IMR-90 (cell line): ENCODE results near the gene CITED2. TPM values are rescaled to one million over a fixed set of nuclear protein-coding genes. Genes with fewer than 3 reads are reported as not detected.

Experiments
- ATAC-seq: fragments of 200-7000 bp; cut with Tn5 transposase; 2 replicates; pipeline ENCODE4 v1.9.1; 2020; ENCODE audit warnings: low read depth, mild to moderate bottlenecking, moderate library complexity
- BruUV-seq: library from RNA; stranded (reverse); fragments of 400-500 nt; replicated peaks from 2 replicates; lab custom pipeline; 2021; lab: Mats Ljungman, UMichigan
- CTCF ChIA-PET: fragments of 300-600 bp; formaldehyde crosslinking; extraction: SDS; loops from one replicate; lab custom pipeline; 2021; ENCODE audit warnings: antibody characterized with exemption; lab: Yijun Ruan, JAX
- POLR2A ChIA-PET: fragments of 300-600 bp; sonication (Branson Sonifier 250); formaldehyde crosslinking; loops from one replicate; lab custom pipeline; 2022; ENCODE audit warnings: antibody characterized with exemption; ENCODE audit not compliant: unreplicated experiment; lab: Charles Lee
- DNase-seq: peaks from one replicate; pipeline ENCODE4 v3.0.0; 2013
- H2AFZ ChIP-seq: replicated peaks from 2 replicates; pipeline ENCODE3; 2013; ENCODE audit warnings: low read length, mild to moderate bottlenecking; ENCODE audit not compliant: poor library complexity
- H2AK5ac ChIP-seq: 2 replicates; pipeline ENCODE4 v1.6.1; 2013; ENCODE audit warnings: low read depth, low read length, inconsistent platforms
- H2AK9ac ChIP-seq: replicated peaks from 2 replicates; pipeline ENCODE3; 2013; ENCODE audit warnings: mild to moderate bottlenecking, low read depth, low read length, moderate library complexity; ENCODE audit not compliant: poor library complexity
- H2BK120ac ChIP-seq: 2 replicates; pipeline ENCODE4 v1.6.1; 2013; ENCODE audit warnings: low read depth, low read length, inconsistent platforms
- H2BK15ac ChIP-seq: 3 replicates; pipeline ENCODE4 v1.6.1; 2013; ENCODE audit warnings: low read depth, low read length, inconsistent platforms
- H2BK20ac ChIP-seq: 2 replicates; pipeline ENCODE4 v1.6.1; 2013; ENCODE audit warnings: low read depth, mild to moderate bottlenecking, inconsistent platforms, low read length, moderate library complexity
- H2BK5ac ChIP-seq: 2 replicates; pipeline ENCODE4 v1.6.1; 2013; ENCODE audit warnings: mild to moderate bottlenecking, low read depth, low read length, inconsistent platforms; ENCODE audit not compliant: poor library complexity, severe bottlenecking
- H3K14ac ChIP-seq: replicated peaks from 2 replicates; pipeline ENCODE4 v1.6.1; 2013; ENCODE audit warnings: low read depth, low read length, inconsistent platforms
- H3K18ac ChIP-seq: 2 replicates; pipeline ENCODE4 v1.6.1; 2013; ENCODE audit warnings: low read depth, low read length, control low read depth
- H3K23ac ChIP-seq: 2 replicates; pipeline ENCODE4 v1.6.1; 2013; ENCODE audit warnings: low read depth, low read length, inconsistent platforms
- H3K27ac ChIP-seq: 2 replicates; pipeline ENCODE4 v1.5.1; 2013; ENCODE audit warnings: mild to moderate bottlenecking, control low read depth, low read length; ENCODE audit not compliant: insufficient read depth
- H3K27me3 ChIP-seq: 2 replicates; pipeline ENCODE4 v1.6.1; 2013; ENCODE audit warnings: low read length; ENCODE audit not compliant: control insufficient read depth, insufficient read depth
- H3K36me3 ChIP-seq: 2 replicates; pipeline ENCODE4 v1.6.1; 2013; ENCODE audit warnings: low read length, mixed read lengths; ENCODE audit not compliant: control insufficient read depth, insufficient read depth
- H3K4ac ChIP-seq: 2 replicates; pipeline ENCODE4 v1.6.1; 2013; ENCODE audit warnings: low read depth, low read length, inconsistent platforms
- H3K4me1 ChIP-seq: 2 replicates; pipeline ENCODE4 v1.6.1; 2013; ENCODE audit warnings: low read length, mixed read lengths; ENCODE audit not compliant: control insufficient read depth, insufficient read depth
- H3K4me2 ChIP-seq: 2 replicates; pipeline ENCODE4 v1.6.1; 2013; ENCODE audit warnings: low read depth, mild to moderate bottlenecking, control low read depth, low read length, moderate library complexity
- H3K4me3 ChIP-seq: 2 replicates; pipeline ENCODE4 v1.5.1; 2013; ENCODE audit warnings: low read depth, mild to moderate bottlenecking, control low read depth, low read length, moderate library complexity; ENCODE audit not compliant: insufficient read depth
- H3K56ac ChIP-seq: 2 replicates; pipeline ENCODE4 v1.6.1; 2013; ENCODE audit warnings: low read length, inconsistent platforms; ENCODE audit not compliant: insufficient read depth; ENCODE audit errors: extremely low read depth
- H3K79me1 ChIP-seq, 2 experiments: 2 replicates each; pipeline ENCODE4 v1.6.1; 2013; ENCODE audit warnings: low read length in 2 of 2, inconsistent platforms in 1 of 2, low read depth in 1 of 2
- H3K9ac ChIP-seq: 2 replicates; pipeline ENCODE4 v1.6.1; 2013; ENCODE audit warnings: low read depth, low read length, control low read depth
- H3K9me1 ChIP-seq: 2 replicates; pipeline ENCODE4 v1.6.1; 2013; ENCODE audit warnings: low read length, inconsistent platforms; ENCODE audit not compliant: insufficient read depth
- H3K9me3 ChIP-seq: 2 replicates; pipeline ENCODE4 v1.6.1; 2013; ENCODE audit warnings: low read length; ENCODE audit not compliant: control insufficient read depth, insufficient read depth
- H4K20me1 ChIP-seq: 2 replicates; pipeline ENCODE4 v1.6.1; 2013; ENCODE audit warnings: low read length, inconsistent platforms; ENCODE audit not compliant: insufficient read depth
- H4K5ac ChIP-seq: 2 replicates; pipeline ENCODE4 v1.6.1; 2013; ENCODE audit warnings: mild to moderate bottlenecking, low read depth, low read length, control low read depth
- H4K8ac ChIP-seq, 2 experiments: 2 replicates each; pipeline ENCODE4 v1.6.1; 2013; ENCODE audit warnings: low read depth in 2 of 2, low read length in 2 of 2, control low read depth in 1 of 2, inconsistent platforms in 1 of 2
- H4K91ac ChIP-seq: 2 replicates; pipeline ENCODE4 v1.6.1; 2013; ENCODE audit warnings: low read depth, low read length, inconsistent platforms; ENCODE audit not compliant: insufficient read depth
- BHLHE40 ChIP-seq: fragments of 150-350 bp; IDR thresholded peaks from 2 replicates; pipeline ENCODE4 v1.6.1; 2016; ENCODE audit warnings: mild to moderate bottlenecking, low read depth, low read length
- CEBPB ChIP-seq: IDR thresholded peaks from 2 replicates; pipeline ENCODE4 v1.6.1; 2012; ENCODE audit warnings: low read depth, low read length, improper control_type of control experiment
- CHD1 ChIP-seq: IDR thresholded peaks from 2 replicates; pipeline ENCODE4 v1.6.1; 2012; ENCODE audit warnings: low read depth, low read length, improper control_type of control experiment
- ELK1 ChIP-seq: fragments of 150-350 bp; IDR thresholded peaks from 2 replicates; pipeline ENCODE4 v1.6.1; 2016; ENCODE audit warnings: low read depth, mild to moderate bottlenecking, low read length, moderate library complexity, borderline replicate concordance
- FOS ChIP-seq: fragments of 150-350 bp; IDR thresholded peaks from 2 replicates; pipeline ENCODE4 v1.6.1; 2016; ENCODE audit warnings: low read depth, low read length
- MAFK ChIP-seq: IDR thresholded peaks from 2 replicates; pipeline ENCODE4 v1.6.1; 2012; ENCODE audit warnings: low read depth, low read length, improper control_type of control experiment
- MXI1 ChIP-seq: IDR thresholded peaks from 2 replicates; pipeline ENCODE4 v1.6.1; 2012; ENCODE audit warnings: low read depth, mild to moderate bottlenecking, low read length, moderate library complexity, borderline replicate concordance
- NFE2L2 ChIP-seq: fragments of 150-350 bp; IDR thresholded peaks from 2 replicates; pipeline ENCODE4 v1.6.1; 2016; ENCODE audit warnings: low read depth, mild to moderate bottlenecking, low read length
- RAD21 ChIP-seq: IDR thresholded peaks from 2 replicates; pipeline ENCODE4 v1.6.1; 2012; ENCODE audit warnings: low read length, improper control_type of control experiment
- RCOR1 ChIP-seq: IDR thresholded peaks from 2 replicates; pipeline ENCODE4 v1.6.1; 2012; ENCODE audit warnings: mild to moderate bottlenecking, low read length, improper control_type of control experiment; ENCODE audit not compliant: insufficient replicate concordance
- RFX5 ChIP-seq: IDR thresholded peaks from 2 replicates; pipeline ENCODE4 v1.8.0; 2012; ENCODE audit warnings: low read depth, mild to moderate bottlenecking, low read length, moderate library complexity
- WGBS, 2 experiments: methylation state at CpG; one replicate each; pipeline versions ENCODE4 v1.1.5 to v1.1.7; 2013; ENCODE audit warnings: missing lambda C conversion rate in 2 of 2; ENCODE audit not compliant: insufficient read length in 1 of 2; ENCODE audit errors: extremely low coverage in 2 of 2; 5-methylcytosine and 5-hydroxymethylcytosine counted together
- dilution Hi-C: fragments of 300-500 bp; cut with HindIII; formaldehyde crosslinking; loops from one replicate; pipeline ENCODE4 v1.14.3; 2018; ENCODE audit warnings: low sequenced_read_pairs; ENCODE audit not compliant: unreplicated experiment
- in situ Hi-C: fragments of 300-500 bp; cut with MboI; formaldehyde crosslinking; loops from 3 replicates; pipeline ENCODE4 v1.14.3; 2019; ENCODE audit warnings: low sequenced_read_pairs, inconsistent platforms, mixed read lengths
- intact Hi-C: fragments of 100-400 bp; cut with micrococcal nuclease; formaldehyde crosslinking; loops from 2 replicates; pipeline ENCODE4 v1.10.0; 2022
- polyA plus RNA-seq, 3 experiments: library from polyadenylated mRNA; depleted of rRNA; stranded (reverse); fragments of >200 nt; gene quantifications; 2 replicates each; pipeline ENCODE4 v1.2.3, GENCODE V29; 2012; ENCODE audit warnings: low replicate concordance in 1 of 3
- total RNA-seq: library from RNA; depleted of rRNA; stranded (reverse); fragments of >200 nt; gene quantifications from 2 replicates; pipeline ENCODE4 v1.2.3, GENCODE V29; 2012
- TF ChIP-seq, protein P1 (sequence below): conservative IDR thresholded peaks from 2 replicates; pipeline ENCODE4 v1.5.1; 2012; ENCODE audit warnings: mild to moderate bottlenecking, low read depth, low read length, improper control_type of control experiment
- TF ChIP-seq, protein P2 (sequence below): fragments of 150-350 bp; IDR thresholded peaks from 2 replicates; pipeline ENCODE4 v1.6.1; 2017; ENCODE audit warnings: mild to moderate bottlenecking, antibody characterized with exemption, low read length, low read depth

CITED2 gene
- total and polyA plus RNA-seq, 2 of the 4 experiments (the other 2 are of a cell fraction) = 163 to 483 TPM

- CTCF ChIA-PET = no interaction called here
- DNase-seq = no peak
- Histone ChIP-seq H3K9ac (no peak overlapping the region), H3K23ac (no peak overlapping the region), H3K36me3 (no peaks in the 10 kb centered on the region), H2BK5ac (no peak overlapping the region), H3K18ac (no peak overlapping the region), H4K8ac (no peak overlapping the region), H2AFZ (no peak overlapping the region), H3K79me1 (no peaks in the 10 kb centered on the region), H2AK5ac (no peak overlapping the region), H3K27me3 (no peaks in the 10 kb centered on the region), H2AK9ac (no peak overlapping the region), H4K91ac (no peak overlapping the region), H3K56ac (no peak overlapping the region), H3K4me3 (no peak overlapping the region), H4K5ac (no peak overlapping the region), H4K20me1 (no peaks in the 10 kb centered on the region), H3K4me1 (peaks cover 6% of the 10 kb centered on the region; the same call in 1 of the 2 replicates), H2BK120ac (no peak overlapping the region), H2BK20ac (no peak overlapping the region), H3K4me2 (no peak overlapping the region), H3K9me1 (peaks cover 3% of the 10 kb centered on the region; the same call in 1 of the 2 replicates), H3K14ac (no peak overlapping the region), H3K9me3 (no peaks in the 10 kb centered on the region), H2BK15ac (no peak overlapping the region), H3K27ac (no peak overlapping the region), H3K4ac (no peak overlapping the region)
- dilution Hi-C loops (no loop called here), intact Hi-C loops (no loop called here), in situ Hi-C loops (no loop called here)
- WGBS, 2 experiments = no CpG with 5 or more reads among the region's 2 CpGs
- TF ChIP-seq RAD21 (no peak), CEBPB (no peak), MXI1 (no peak), CHD1 (no peak), FOS (no peak), RFX5 (no peak), ELK1 (no peak), MAFK (no peak), NFE2L2 (no peak), RCOR1 (no peak), BHLHE40 (no peak)
- TF ChIP-seq, protein P1, sequence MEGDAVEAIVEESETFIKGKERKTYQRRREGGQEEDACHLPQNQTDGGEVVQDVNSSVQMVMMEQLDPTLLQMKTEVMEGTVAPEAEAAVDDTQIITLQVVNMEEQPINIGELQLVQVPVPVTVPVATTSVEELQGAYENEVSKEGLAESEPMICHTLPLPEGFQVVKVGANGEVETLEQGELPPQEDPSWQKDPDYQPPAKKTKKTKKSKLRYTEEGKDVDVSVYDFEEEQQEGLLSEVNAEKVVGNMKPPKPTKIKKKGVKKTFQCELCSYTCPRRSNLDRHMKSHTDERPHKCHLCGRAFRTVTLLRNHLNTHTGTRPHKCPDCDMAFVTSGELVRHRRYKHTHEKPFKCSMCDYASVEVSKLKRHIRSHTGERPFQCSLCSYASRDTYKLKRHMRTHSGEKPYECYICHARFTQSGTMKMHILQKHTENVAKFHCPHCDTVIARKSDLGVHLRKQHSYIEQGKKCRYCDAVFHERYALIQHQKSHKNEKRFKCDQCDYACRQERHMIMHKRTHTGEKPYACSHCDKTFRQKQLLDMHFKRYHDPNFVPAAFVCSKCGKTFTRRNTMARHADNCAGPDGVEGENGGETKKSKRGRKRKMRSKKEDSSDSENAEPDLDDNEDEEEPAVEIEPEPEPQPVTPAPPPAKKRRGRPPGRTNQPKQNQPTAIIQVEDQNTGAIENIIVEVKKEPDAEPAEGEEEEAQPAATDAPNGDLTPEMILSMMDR = no peak
- TF ChIP-seq, protein P2, sequence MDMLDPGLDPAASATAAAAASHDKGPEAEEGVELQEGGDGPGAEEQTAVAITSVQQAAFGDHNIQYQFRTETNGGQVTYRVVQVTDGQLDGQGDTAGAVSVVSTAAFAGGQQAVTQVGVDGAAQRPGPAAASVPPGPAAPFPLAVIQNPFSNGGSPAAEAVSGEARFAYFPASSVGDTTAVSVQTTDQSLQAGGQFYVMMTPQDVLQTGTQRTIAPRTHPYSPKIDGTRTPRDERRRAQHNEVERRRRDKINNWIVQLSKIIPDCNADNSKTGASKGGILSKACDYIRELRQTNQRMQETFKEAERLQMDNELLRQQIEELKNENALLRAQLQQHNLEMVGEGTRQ = no peak
- no TSS peak for BruUV-seq
- POLR2A ChIA-PET = no interaction called here
- no peak for ATAC-seq
These were observed 13.9 kb upstream of the CITED2 start for GRCh38 chr6:139388384-139388783.
